ENCODE data around the gene ACKR3.

Gene ACKR3

GRCh38 chr2:236550701-236551465, 18.7 kb upstream of the ACKR3 start:
- DNase-seq = no peak

- DNase-seq = no peak
Measured at GRCh38 chr2:236551471-236552211, 18.0 kb upstream of the ACKR3 start.

DNA sequence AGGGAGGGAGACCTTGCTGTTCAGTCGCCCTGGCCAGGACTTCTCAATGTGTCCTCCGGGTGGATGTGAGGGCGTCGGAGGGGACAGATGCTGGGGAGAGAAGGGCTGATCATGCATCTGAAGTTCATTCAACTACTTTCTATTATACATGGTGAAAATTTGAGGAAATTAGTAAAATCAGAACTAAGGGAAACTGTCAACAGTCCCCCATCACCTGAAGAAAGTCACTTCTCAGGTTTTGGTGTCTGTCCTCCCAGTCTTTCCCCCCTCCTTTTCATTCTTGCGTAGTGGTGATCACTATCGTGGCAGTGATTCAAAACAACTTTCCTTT, 17.4 kb upstream of the ACKR3 start:
- DNase-seq = no peak

- no peak for DNase-seq
Measured at GRCh38 chr2:236552581-236553363, 16.9 kb upstream of the ACKR3 start.

DNA sequence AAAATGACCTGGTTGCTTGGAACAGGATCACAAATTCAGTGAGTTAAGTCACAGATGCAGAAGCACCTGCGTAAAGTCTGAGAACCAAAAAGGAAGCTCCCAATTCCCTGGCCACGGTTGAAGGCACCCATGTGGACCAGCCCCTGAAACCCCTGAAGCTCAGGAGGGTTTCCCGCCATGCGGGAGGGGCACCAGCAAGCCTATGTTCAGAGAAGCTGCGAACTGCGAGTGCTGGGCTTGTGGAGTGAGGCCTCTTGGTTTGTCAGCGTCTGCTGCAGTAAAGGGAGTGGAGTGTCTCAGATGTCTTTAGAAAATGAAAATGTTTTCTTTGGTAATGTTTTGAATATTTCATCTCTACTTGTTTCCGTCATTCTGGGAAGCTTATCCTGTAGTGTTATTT, 16.1 kb upstream of the ACKR3 start:
- no peak for DNase-seq

GRCh38 chr2:236554629-236555282, 14.9 kb upstream of the ACKR3 start:
- no peak for DNase-seq

- no peak for DNase-seq
Measured at GRCh38 chr2:236555481-236555880, 14.1 kb upstream of the ACKR3 start.

GRCh38 chr2:236557306-236558030, 12.2 kb upstream of the ACKR3 start:
- no peak for DNase-seq

DNA sequence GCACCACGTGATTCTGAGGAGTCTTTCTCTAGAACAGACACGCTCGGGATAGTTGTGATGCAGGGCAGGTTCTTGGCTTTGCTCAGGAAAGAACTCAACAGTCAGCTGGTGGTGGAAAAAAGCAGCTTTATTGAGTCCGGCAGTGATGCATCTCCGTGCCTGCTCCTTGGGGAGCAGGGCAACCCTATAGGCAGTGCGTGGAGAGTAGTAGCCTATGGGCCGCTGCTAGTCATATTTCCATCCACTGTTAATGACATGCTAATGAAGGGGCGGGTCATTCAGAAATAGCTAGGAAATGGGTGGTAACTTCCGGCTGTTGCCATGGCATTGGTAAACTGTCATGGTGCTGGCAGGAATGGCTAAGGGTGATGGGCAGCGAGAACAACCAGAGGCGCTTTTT, 11.6 kb upstream of the ACKR3 start:
- DNase-seq = peak; percentile 42

- no peak for DNase-seq
Measured at GRCh38 chr2:236558993-236559978, 10.3 kb upstream of the ACKR3 start.

GRCh38 chr2:236561874-236562273, 7.8 kb upstream of the ACKR3 start:
- DNase-seq = no peak

GRCh38 chr2:236562434-236562833, 7.2 kb upstream of the ACKR3 start:
- DNase-seq = no peak

DNA sequence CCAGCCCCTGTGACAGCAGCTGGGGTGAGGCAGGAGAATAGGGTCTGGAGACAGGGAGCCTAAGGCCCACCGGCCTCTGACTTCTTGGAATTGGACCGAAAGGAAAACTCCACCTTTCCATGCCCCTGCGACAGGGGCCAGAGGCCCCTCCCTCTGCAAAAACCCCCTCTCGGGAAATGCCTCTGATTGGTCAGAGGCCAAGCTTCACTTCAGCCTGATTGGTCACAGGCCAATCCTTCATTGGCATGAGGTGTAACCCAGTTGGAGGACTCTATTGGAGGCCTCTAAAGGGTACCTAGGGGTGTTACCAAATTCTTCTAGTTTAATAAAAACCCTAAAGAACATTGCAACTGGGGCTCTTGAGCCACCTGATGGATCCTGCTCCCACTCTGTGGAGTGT, 5.7 kb upstream of the ACKR3 start:
- no peak for DNase-seq

- no peak for DNase-seq
Measured at GRCh38 chr2:236565212-236565611, 4.4 kb upstream of the ACKR3 start.

DNA sequence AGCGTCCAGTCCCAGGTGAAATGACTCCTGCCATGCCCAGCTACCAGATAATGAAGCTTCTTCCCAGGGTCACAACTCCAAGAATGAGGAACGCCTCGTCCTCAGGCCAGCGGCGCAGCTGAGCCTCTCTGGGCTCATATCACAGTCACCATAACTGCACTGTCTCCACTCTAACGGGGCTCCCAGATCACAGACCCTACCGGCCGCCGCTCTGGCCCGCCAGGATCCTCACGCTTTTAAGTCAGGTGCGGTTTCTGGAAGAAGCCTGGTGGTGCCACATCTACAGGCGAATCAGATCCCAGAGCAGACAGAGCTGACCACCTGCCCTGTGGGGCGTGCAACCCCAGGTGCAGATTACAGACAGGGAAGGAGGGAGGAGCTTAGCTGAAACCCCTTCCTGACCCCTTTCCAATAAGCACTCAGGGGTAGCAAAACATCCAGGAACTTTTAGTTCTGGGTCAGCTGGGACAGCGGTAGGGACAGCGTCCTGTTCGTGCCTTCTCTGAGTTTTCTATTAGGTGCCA, 3.7 kb upstream of the ACKR3 start:
- no peak for DNase-seq

- DNase-seq = no peak
Measured at GRCh38 chr2:236566596-236566995, 3.0 kb upstream of the ACKR3 start.

DNA sequence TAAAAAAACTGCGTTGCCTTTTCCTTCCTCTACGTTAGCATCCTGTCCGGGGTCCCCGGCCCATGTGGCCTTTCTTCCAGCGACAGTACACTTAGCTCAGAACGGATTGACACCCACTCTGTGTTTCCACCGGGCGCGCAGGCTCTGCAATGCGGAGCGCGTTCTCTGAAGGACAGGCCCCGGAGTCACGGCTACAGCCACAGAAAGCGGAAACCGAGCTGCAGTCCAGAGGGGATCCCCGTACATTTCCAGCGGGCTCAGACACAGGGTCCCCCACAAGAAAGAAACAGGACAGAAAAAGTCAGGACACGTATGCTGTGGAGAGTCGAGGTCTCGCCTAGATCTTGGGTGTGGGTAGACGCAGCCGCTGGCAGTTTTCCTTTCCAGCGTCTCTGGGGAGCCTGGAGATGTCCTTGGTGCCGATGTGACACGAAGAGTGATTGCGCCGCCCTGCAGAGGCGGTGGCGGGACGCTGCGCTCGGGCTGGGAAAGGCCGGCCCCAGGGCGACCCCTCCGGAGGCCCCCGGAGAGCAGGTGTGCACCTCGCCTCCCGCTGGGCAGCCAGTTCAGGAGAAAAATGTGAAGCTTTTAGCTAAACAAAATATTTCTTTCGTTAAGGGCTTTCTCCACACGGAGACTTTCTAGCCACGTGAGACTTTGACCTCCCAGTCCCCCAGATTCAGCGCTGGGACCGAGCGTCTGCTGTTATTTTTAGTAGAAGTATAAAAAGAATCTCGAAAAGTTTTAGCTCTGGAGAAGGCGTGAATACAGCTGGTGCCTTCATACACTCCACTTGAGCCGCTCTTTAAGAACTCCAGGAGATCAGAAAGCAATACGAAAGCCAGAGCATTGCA, 1.3 kb upstream of the ACKR3 start:
- DNase-seq = peak; percentile 76

- DNase-seq = no peak
Measured at GRCh38 chr2:236568922-236569572, 578 bp upstream of the ACKR3 start.

DNA sequence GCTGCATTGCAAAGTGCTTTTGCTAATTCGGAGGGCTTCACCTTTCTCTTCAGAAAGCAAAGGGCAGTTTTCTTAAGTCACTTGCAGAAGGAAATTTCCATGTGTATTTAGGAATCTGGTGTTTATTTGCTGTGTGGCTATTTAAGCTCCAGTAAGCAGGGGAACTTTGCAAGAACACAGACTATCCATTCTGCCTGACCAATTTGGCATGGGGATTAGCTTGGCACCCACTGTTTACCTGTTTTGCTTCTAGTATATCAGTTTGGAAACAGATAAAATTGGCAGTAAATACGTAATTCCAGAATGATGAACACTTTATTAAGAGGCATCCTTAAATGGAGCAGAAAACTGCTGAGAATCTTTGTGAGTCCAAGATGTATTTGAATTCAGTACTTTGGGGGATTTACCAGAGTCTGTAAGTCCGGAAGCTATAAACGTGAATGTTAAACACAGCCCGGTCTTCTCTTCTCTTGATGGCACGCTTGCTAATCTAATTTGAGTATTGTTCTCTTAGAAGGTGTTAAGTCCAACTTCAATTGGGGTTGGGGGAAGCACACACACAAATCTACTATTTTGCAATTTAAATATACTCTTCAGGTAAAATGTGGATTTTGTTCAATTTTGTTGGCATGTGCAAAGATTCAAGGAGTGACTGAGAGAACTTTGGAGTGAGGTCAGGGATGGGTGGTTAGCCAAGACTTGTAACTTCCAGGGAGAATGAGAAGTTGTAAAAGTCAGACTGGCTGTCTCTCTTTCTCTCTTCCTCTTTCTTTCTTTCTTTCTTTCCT, 650 bp downstream of the ACKR3 start:
- DNase-seq = no peak

Data from activated CD8-positive, alpha-beta memory T cell treated with anti-CD3 and anti-CD28 coated beads, Interleukin-2, amount 50 U/mL, for 48 hours (primary cell).